Measurements from ENCODE around the gene AGPAT1.
A peak's percentile ranks its signal among the peaks of the same experiment; 100 is the strongest.
"Not testable (repeated sequence)": the region's sequence is repeated elsewhere in the genome, so short reads cannot be mapped to it uniquely, and the experiment has no call there.

The AGPAT1 gene

DNA sequence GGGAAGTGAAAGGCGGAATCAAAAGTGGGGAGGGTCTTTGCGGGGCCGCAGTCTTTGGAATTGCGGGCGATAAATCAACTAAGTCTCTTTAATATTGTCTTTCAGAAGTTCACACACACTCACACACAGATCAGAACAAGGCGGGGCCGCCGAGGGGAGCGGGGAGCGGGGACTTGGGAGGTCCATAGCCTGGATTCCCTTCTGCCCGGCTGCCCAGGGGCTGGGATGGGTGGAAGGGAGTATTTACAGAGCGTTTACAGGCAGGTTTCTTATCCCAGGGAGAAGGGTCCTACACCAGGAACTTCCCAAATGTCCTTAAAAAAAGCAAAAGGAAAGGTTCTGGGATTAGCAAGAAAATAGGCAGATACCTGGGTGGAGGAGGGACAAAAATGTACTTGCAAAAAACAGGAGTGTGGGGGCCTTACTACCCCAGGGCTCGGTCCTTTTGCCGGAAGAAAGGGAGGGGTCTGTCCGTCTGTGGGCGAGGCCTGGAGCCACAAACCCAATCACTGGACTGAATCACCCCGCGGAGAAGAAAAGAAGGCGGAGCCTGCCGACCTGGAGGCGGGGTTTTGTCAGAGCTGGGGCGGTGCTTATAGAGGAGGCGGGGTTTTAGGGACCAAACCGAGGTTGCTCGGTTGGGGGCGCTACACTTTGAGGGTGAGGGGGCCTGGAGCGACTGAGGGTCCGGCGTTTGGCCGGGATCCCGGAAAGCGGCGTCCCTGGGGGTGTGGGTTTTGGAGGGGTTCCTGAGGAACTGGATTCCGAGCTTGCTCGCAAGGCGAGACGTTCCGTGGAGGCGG, 27.4 kb downstream of the AGPAT1 start:
- DNase-seq (ENCODE audit: low spot score): peak; percentile 77

DNA sequence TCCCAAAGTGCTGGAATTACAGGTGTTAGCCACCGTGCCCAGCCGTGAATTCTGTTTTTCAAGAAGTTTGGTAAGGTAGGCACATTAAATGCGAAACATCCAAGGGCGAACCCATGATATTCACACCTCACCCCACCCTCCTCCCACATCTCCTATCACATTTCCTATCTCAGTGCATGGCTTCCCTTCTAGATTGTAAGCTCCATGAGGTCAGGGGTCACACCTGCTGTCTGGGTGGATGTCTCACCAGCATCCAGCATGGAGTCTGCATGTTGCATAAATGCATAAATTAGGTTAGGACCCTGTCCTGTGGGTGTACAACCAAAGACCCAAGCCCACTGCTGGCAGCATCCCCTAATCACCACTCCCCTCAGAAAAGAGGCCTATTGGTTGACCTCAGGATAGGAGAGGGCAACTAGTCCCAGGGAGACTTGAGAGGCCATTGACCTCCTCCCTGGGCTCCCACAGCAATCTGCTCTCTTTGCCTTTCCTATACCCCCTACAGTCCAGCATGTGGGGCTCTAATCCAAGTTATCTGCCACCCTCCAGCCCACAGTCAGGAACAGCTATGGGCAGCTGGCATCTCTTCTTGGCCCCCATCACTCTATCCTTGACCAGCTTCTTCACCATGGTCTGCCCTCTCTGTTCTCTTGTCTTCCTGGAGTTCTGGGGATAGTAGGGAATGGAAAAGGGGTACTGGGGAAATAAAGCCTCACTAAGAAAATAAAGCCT, 28.3 kb downstream of the AGPAT1 start:
- DNase-seq (ENCODE audit: low spot score): no peak

DNA sequence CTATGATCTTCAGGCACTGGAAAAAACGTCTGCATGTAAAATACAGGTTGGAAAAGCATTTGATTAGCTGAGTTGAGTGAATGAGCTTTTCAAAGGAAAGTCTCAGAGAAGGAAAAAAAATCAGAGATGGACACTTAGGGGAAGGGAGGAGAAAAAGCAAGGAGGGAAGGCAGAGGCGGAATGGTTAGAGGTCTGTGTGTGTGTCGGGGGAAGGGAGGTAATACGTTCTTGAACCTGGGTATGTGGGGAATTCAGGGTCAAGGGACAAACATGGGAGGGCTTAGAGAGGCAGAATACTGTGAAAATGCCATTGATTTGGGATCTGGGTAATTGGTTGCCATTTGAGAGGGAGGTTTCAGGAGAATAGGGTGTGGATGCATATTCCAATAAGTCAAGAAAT, 29.2 kb downstream of the AGPAT1 start:
- no peak for DNase-seq (ENCODE audit: low spot score)

DNA sequence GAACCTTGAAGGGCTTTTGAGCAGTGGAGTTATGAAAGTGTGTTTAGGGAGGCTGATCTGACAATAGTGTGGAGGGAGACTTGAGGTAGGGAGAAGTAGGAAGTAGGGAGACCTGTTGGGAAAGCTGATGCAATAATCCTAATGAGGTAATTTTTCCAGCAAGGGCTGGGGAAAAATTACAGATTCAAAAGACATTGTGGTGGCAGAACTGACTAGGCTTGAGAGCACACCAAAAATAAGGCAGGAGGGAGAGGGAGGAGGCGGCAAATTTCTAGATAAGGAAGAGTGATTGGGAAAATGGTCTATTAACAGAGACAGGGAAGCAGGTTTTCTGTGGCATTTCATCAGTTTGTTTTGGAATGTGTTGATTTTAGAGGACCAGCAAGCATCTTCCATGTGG, 29.6 kb downstream of the AGPAT1 start:
- DNase-seq (ENCODE audit: low spot score): no peak

DNA sequence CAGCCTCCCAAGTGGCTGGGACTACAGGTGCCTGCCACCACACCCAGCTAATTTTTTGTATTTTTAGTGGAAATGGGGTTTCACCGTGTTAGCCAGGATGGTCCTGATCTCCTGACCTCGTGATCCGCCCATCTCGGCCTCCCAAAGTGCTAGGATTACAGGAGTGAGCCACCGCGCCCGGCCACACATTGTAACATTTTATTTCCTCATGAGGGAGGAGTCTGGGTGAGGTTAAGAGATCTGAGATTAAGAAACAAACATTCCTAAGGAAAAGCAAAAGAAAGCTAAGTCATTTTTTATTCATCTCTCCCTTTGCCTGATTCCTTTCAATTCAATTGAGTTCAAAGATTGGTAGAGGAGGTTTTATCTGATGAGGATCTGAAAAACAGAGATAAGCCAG, 31.6 kb downstream of the AGPAT1 start:
- not testable (repeated sequence) for DNase-seq (ENCODE audit: low spot score)

DNA sequence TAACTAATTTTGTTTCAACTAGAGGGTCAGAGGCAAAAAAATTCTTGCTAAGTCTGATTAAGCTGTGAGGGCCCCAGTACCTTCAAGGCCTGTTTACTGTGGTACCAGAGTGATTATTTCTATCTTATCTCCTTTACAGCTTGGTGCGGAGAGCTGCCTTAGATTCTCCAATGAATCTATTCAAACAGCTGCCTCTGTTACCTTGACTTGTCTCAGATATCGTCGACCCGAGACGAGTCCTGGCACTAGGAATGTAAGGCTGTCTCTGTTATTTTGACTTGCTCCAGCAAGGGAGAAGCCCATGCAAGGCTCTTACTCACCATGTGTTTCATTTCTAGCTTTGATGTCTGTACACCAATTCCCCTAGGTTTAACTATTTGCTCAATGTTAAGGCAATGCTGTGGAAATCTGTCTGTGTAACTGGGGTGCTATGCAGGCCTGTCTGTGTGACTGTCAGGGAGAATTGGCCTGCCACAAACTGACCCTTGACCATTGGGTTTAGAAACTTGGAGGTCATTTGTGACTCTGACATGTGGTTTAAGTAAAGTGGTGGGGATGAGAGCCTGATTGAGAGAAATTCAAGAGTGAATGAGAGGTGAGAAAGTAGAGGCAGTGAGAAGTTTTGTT, 35.4 kb downstream of the AGPAT1 start:
- no peak for DNase-seq (ENCODE audit: low spot score)

DNA sequence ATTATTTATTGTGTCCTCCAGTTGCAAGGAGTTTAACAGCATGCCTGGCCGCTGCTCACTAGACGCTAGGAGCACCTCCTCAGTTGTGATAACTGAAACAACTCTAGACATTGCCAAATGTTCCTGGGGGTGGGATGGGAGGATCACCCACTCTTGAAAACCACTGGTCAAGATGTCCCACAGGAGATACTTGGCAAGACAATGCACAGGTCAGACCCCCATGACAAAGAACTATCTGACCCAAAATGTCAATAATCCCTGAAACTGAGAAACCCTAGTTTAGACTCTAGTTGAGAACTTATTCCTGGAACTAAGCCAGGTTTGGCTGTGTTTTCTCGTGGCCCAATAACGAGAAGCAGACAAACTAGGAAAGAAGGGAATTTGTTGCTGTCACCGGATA, 36.3 kb downstream of the AGPAT1 start:
- DNase-seq (ENCODE audit: low spot score): no peak

DNA sequence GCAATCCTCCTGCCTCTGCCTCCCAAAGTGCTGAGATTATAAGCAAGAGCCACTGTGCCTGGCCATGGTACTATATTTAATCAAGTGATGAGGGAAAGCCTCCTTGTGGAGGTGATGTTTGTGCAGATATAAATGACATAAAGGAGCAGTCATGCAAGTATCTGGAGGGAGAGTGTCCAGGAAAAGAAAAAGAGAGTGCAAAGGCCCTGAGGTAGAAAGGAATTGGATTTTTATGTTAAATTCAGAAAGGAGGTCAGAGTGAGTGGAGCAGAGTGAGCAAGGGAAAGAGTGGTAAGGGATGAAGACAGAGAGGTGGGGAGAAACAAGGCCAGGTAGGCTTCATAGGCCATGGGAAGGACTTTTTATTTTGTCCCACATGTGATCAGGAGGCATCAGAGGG, 38.4 kb downstream of the AGPAT1 start:
- no peak for DNase-seq (ENCODE audit: low spot score)

DNA sequence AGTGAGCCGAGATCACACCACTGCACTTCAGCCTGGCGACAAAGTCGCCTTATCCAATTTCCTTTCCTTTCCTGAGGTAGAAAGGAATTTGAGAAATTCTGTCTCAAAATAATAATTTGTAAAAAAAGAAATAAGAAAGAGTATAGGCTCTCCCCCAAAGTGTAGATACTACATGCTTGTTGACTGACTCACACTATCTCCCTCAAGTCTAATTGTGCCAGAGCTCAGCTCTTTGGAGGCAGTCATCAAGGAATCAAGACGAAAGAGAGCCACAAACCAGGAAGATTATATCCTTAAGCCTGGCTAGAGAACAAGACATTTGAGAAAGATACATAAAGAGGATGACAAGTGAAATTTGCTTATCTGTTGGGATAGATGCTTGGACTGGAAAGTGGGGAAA, 42.1 kb downstream of the AGPAT1 start:
- no peak for DNase-seq (ENCODE audit: low spot score)

DNA sequence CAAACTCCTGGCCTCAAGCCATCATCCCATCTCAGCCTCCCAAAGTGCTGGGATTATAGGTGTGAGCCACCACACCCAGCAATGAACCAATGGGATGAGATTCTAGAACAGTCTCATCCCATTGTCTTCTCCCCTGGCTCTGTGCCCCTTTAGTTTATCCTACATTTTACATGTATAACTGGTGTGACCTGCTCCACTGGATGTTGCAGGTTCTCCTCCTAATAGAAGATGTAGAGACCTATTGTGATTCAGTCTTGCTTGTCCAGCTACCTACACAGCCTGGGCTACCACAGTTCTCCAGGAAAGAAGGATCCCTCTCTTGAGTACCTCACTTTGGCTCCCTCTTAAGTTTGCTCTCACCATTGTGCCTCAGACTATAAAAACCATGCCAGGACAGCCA, 43.8 kb downstream of the AGPAT1 start:
- no peak for DNase-seq (ENCODE audit: low spot score)

DNA sequence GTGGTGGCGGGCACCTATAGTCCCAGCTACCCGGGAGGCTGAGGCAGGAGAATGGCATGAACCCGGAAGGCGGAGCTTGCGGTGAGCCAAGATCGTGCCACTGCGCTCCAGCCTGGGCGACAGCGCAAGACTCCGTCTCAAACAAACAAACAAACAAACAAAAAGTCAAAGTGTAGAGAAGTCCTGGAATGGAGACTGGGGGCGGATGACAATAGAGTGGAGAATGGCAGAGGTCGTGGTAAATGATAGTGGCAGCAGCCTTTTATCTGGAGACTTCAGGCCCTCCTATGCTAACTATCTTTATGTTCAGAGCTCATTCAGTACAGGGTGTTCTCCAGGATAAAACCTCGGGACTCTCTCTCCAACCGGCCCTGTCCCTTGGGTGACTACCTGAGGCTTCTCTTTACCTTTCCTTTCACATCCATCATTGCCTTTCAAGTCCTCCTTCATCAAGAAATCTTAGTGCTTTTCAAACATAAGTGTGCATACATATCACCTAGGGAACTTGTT, 44.4 kb downstream of the AGPAT1 start:
- no peak for DNase-seq (ENCODE audit: low spot score)

DNA sequence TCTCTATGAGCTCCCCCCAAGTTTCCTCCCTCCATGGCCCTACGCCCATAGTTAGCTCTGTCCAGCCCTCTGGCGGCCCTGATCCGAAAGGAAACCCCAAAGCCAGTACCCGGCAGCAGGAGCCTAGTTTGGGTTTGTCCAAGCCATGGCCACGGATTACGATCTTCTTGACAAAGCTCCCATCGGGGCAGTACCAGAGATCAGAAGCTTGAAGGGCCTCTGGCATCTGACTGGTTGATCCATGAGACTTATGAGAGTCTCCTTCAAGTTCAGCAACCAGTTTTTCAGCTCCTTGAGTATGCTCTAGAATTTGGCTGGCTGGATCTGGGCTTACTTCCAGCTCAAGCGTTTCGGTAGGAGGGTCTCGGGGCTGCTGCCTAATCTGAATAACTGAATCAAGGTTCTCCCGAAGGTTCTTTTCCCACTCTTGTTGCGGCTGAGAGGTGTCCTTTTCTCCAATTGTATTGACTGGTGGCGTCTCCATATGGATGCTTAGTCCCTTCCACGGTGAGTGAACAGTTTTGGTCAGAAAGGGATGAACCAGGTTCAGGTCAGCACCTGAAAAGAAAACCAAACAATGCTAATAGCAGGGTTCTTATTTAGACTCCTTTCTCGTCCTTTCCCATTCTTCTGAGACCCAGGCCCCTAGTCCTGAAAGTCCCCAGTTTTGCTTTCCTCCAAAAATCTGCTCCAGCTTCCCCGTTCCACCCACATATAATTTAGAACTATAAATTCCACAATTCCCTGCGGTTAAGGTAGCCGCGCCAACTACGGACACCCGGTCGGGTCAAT, 46.4 kb downstream of the AGPAT1 start:
- DNase-seq (ENCODE audit: low spot score): no peak

DNA sequence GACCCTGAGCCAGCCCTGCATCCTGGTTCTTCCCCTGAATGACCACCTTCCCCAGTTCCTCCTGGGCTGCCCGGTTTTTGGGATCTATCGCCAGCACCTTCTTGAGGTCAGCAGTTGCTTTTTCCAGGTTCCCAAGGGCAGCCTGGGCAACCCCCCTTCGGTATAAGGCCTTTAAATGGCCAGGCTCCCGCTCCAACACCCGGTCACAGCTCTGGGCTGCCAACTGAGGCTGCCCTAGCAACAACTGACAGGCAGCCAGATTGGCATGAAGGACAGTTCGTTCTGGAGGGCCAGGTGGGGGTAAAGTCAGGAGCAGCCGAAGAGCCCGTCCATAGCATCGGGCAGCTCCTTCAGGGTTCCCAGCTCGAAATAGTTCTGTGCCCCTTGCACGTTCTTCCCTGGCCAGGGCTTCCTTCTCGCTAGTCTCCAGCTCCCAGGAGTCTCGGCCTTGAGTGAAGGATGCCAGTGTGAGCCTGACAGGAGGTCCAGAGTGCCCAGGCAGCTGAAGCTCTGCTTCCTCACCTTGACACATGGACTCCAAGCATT, 47.1 kb downstream of the AGPAT1 start:
- no peak for DNase-seq (ENCODE audit: low spot score)

DNA sequence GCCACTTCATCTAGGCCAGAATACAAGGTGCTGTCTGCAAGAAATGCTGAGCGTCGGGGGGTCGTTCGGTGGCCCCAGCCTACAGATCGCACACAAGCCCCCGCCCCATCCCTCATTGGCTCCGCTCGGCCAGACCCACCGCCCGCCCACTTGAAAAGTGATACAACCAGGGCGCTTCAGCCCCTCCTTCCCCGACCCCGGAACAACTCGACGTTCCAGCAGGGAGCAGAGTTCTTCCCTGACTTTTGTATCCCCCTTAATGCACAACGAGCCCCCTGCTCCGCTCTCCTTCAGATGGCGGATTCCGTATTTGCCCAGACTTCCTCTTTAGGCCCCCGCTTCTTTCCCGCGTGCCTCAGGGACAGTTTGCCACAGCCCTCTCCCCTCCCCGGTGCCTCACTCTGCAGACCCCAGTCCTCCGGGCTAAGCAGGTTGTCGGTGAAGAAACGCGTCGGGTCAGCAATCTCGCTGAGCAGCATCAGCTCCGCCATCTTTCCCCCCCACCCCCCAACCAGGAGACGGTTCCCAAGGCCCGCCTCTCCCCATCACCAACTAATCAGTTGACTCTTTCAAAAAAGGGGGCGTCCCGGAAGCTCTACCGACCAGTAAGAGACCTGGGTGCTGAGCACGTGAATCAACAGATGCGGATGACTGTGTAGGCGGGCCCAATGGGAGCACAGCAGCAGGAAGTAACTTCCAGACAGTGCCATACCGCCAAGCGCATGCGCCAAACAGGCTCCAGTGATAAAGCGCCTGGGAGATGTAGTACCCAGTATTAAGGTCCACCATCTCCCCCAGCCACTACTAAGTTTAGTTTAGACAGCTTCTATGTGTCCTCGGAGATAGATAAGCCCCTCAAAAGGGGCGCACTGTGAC, 47.9 kb downstream of the AGPAT1 start, which contains the start of gene ATF6B:
TSS of gene ATF6B (minus strand) at position 530 of the 876 bp plus-strand sequence. CDS start at position 491, 39 bp downstream.
- DNase-seq (ENCODE audit: low spot score): peak; percentile 95

DNA sequence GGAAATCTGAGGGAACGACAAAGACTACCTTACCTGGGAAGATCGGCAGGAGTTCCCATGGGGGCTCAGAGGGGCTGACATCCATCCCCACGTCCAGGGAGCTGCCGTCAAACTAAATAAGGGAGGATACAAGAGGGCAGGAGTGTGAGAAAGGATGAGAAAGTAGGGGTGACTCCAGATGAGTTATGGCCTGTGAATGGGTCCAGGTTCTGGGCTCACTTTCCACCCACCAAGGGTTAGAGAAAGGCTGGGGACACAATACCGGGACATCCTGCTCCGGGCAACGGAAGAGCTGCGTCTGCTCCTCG, 48.5 kb downstream of the AGPAT1 start:
- DNase-seq (ENCODE audit: low spot score): no peak

DNA sequence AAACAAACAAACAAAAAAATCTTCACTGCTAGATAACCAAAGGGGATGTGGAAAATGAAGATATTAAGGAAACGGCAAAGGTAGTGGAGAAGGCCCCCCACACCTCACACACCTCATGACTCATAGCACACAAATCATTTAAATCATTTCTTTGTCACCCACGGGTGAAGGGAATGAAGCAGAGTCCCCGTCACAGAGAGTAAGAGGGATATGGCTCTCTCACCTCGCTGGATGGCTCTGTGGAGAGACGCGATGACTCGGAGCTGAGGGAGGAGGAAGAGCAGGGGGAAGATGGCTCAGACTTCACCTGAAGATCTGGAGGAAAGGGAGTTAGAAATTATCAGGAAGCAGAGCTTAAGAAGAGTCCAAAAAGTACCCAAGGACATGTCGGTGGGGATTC, 49.0 kb downstream of the AGPAT1 start:
- DNase-seq (ENCODE audit: low spot score): no peak

DNA sequence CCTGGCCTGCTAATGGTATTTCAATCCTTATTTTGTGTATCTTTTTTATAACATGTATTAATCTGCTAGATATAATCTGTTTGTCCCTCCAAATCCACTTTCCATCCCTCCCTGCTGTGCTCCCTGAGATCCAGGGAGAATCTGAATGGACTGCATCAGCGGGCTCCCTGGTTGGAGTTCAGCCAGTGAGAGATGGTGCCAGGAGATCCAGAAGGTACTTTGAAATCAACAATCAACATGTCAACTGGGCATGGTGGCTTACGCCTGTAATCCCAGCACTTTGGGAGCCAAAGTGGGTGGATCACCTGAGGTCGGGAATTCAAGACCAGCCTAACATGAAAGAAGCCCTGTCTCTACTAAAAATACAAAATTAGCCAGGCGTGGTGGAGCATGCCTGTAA, 52.2 kb downstream of the AGPAT1 start:
- DNase-seq (ENCODE audit: low spot score): no peak

DNA sequence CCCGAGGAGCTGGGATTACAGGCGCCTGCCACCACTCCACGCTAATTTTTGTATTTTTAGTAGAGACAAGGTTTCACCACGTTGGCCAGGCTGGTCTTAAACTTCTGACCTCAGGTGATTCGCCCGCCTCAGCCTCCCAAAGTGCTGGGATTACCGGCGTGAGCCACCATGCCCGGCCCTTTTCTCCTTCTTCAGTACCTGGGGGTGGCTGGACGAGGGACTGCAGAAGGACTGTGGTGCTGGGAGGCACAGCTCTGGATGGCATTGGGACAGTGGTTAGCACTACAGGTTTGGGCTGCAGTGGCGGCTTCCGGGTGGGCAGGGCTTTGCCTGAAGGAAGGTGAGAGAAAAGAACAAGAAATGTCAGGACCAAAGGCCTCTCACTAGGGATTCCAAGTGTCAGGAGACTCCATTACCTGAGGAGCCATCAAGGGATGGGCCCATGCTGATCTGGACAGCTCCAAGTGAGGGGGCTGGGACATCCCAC, 55.3 kb downstream of the AGPAT1 start:
- DNase-seq (ENCODE audit: low spot score): no peak

DNA sequence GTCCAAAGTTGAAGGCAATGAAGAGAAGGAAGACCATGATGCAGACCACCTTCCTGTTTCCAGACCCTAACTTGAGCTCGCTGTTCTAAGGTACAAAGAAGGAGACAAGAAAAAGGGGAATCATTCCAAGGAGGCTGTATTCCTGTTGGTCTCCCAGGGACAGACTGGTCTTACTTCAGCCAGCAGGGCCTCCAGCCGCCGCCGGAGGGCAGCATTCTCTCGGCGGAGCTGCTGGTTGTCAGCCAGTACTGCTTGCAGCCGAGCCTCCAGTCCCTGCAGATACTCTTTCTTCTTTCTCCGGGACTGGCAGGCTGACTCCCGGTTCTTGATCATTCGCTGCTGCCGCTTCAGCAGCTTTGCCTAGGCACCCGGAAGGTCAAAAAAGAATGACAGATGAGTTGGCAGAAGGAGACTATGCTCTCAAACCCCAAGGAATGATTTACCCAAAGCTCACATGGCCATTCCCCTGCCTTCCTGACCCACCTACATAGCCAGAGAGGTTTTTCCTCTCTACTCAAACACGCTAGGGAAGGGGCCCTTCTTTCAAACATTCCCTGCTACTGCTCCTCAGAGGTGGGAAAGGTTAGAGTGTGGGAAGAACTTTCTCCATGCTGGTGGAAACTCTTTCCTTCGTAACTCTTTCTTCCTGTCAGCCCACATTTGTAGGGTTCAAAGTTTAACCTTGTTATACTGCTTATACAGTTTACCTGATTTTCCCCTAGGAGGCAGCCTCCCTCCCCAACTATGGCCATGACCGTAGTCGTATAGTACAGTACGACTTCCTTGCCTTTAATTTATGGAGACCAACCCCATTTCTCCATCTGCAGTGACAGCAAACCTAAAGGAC, 56.9 kb downstream of the AGPAT1 start:
- peak; percentile 90 for DNase-seq (ENCODE audit: low spot score)

All from iPS-NIHi11 (cell line).